Activated T-cell treated with anti-CD3 and anti-CD28 coated beads for 24 hours (primary cell): Measurements from ENCODE around the gene ID1.
"Not testable (repeated sequence)": the region's sequence is repeated elsewhere in the genome, so short reads cannot be mapped to it uniquely, and the experiment has no call there.

ENCODE experiments used
- DNase-seq: peaks from one replicate; pipeline ENCODE4 v3.0.0-alpha.2; 2020; ENCODE audit warnings: low read depth

Gene ID1

GRCh38 chr20:31638317-31638716, 33.2 kb downstream of the ID1 start:
- DNase-seq: no peak

- no peak for DNase-seq
Observed at GRCh38 chr20:31638816-31639215, 33.7 kb downstream of the ID1 start.

GRCh38 chr20:31640259-31640658, 35.2 kb downstream of the ID1 start:
- DNase-seq: no peak

GRCh38 chr20:31641391-31641790, 36.3 kb downstream of the ID1 start:
- no peak for DNase-seq

GRCh38 chr20:31642837-31643236, 37.7 kb downstream of the ID1 start:
- DNase-seq: no peak

- no peak for DNase-seq
Observed at GRCh38 chr20:31643522-31643921, 38.4 kb downstream of the ID1 start.

- DNase-seq: no peak
Observed at GRCh38 chr20:31644701-31645100, 39.6 kb downstream of the ID1 start.

GRCh38 chr20:31648104-31648503, 43.0 kb downstream of the ID1 start:
- DNase-seq: not testable (repeated sequence)

- DNase-seq: no peak
Observed at GRCh38 chr20:31652917-31653396, 47.9 kb downstream of the ID1 start.

GRCh38 chr20:31653561-31653960, 48.5 kb downstream of the ID1 start:
- no peak for DNase-seq

- no peak for DNase-seq
Observed at GRCh38 chr20:31654534-31654933, 49.4 kb downstream of the ID1 start.
